Nephron progenitor cell (in vitro differentiated cells): ENCODE data around the gene ATP2B2.

ENCODE experiments used
- DNase-seq: peaks from one replicate; pipeline ENCODE4 v3.0.0; 2021
- H3K27ac Mint-ChIP-seq: 2 replicates; pipeline ENCODE4 v1.8.0; 2021; ENCODE audit warnings: mild to moderate bottlenecking, moderate library complexity, mixed read lengths
- H3K27me3 Mint-ChIP-seq: 2 replicates; pipeline ENCODE4 v1.8.0; 2021; ENCODE audit warnings: mild to moderate bottlenecking, low read depth, mixed read lengths; ENCODE audit not compliant: poor library complexity
- H3K36me3 Mint-ChIP-seq: 2 replicates; pipeline ENCODE4 v1.8.0; 2021; ENCODE audit warnings: low read depth, mixed read lengths
- H3K4me1 Mint-ChIP-seq: 2 replicates; pipeline ENCODE4 v1.8.0; 2021; ENCODE audit warnings: mixed read lengths
- H3K4me3 Mint-ChIP-seq: 2 replicates; pipeline ENCODE4 v1.8.0; 2021; ENCODE audit warnings: mild to moderate bottlenecking, moderate library complexity, mixed read lengths
- H3K9me3 Mint-ChIP-seq: 2 replicates; pipeline ENCODE4 v1.8.0; 2021; ENCODE audit warnings: mild to moderate bottlenecking, moderate library complexity, mixed read lengths
- TF ChIP-seq, protein P1 (sequence below): fragments of 200-600 bp; sonication (generic); IDR thresholded peaks from 2 replicates; pipeline ENCODE4 v1.5.0; 2021; ENCODE audit warnings: antibody characterized with exemption

The ATP2B2 gene

DNA sequence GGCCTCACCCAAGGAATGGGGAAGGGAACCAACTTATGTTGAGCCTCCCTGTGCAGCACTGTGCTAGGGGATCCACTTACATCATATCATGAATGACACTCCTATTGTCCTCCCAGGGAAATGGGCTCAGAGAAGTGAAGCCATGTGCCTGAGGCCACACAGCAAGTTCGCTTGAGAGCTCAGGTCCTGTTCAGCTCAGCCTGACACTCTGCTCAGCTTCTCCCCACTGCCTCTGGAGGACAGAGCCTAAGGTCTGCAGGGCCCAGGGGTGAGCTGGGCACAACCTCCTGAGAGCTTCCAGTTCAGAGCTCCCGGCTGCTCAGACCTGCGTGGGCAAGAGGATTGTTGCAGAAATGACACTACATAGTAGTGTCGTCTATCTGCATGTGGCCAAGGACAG is 108.5 kb downstream of the ATP2B2 start:
- Mint-ChIP-seq H3K4me1 (peaks cover 6% of the 10 kb centered on the region), H3K9me3 (no peaks in the 10 kb centered on the region), H3K27ac (no peak overlapping the region), H3K27me3 (peaks cover 33% of the 10 kb centered on the region), H3K4me3 (no peak overlapping the region), H3K36me3 (no peaks in the 10 kb centered on the region)
- DNase-seq, result no peak
- TF ChIP-seq, protein P1, sequence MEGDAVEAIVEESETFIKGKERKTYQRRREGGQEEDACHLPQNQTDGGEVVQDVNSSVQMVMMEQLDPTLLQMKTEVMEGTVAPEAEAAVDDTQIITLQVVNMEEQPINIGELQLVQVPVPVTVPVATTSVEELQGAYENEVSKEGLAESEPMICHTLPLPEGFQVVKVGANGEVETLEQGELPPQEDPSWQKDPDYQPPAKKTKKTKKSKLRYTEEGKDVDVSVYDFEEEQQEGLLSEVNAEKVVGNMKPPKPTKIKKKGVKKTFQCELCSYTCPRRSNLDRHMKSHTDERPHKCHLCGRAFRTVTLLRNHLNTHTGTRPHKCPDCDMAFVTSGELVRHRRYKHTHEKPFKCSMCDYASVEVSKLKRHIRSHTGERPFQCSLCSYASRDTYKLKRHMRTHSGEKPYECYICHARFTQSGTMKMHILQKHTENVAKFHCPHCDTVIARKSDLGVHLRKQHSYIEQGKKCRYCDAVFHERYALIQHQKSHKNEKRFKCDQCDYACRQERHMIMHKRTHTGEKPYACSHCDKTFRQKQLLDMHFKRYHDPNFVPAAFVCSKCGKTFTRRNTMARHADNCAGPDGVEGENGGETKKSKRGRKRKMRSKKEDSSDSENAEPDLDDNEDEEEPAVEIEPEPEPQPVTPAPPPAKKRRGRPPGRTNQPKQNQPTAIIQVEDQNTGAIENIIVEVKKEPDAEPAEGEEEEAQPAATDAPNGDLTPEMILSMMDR, result no peak

DNA sequence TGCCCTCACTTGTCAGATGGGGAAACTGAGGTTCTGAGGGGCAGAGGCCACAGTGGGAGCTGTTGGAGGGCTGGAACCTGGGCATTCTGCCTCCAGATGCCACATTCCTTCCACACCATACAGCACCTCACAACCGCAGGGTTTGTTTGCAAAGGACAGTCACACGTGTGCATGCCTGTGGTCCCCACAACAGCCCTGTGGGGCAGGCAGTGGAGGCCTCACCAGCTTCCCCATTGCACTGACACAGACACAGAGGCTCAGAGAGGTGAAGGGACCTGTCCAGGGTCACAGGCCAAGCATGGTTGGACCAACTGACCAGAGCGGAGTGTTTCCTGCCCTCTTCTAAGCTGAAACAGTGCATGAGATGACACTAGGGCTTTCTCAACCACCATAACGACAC is 109.3 kb downstream of the ATP2B2 start:
- no peak for DNase-seq
- Mint-ChIP-seq H3K4me1 (peaks cover 6% of the 10 kb centered on the region), H3K4me3 (no peak overlapping the region), H3K27ac (no peak overlapping the region), H3K36me3 (no peaks in the 10 kb centered on the region), H3K27me3 (peaks cover 35% of the 10 kb centered on the region), H3K9me3 (no peaks in the 10 kb centered on the region)
- TF ChIP-seq, protein P1, result no peak

DNA sequence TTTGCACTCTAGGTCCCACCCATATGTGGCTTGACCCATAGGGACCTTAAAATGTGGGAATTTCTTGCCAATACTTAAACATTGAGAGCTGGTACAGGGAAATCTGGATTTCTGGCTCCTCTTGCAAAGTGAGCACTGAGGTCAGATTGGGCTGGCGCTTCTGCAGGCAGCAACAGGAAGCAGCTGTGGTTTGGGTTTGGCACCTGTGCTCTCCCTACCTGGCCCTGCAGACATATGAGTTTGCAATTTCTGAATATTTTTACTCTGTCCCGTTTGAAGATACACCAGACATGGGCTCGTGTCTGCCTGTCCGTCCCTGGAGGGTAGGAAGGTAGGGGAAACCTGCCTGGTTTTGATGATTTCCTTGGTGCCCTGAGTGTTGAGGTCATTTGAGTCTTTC is 109.7 kb downstream of the ATP2B2 start:
- Mint-ChIP-seq H3K27ac (no peak overlapping the region), H3K4me3 (no peak overlapping the region), H3K36me3 (no peaks in the 10 kb centered on the region), H3K9me3 (no peaks in the 10 kb centered on the region), H3K27me3 (peaks cover 34% of the 10 kb centered on the region), H3K4me1 (peaks cover 6% of the 10 kb centered on the region)
- TF ChIP-seq, protein P1, result no peak
- DNase-seq, result no peak

DNA sequence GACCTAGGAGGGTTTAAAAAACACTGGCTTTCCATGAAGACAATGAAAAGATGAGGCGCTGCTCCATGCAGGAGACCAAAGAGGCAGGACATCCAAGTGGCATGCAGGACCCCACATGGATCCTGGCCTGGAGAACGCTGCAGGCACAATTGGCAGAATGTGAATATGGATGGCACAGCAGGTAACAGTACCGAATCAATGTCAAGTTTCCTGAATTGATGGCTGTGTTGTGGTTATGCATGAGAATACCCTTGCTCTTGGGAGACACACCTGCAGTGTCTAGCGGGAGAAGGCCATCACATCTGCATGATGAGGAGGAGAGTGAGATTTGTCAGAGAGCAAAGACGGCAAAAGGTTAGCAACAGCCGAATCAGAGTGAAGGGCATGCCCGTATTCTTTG is 110.2 kb downstream of the ATP2B2 start:
- H3K36me3 Mint-ChIP-seq, result no peaks in the 10 kb centered on the region
- H3K4me1 Mint-ChIP-seq, result peaks cover 2% of the 10 kb centered on the region
- DNase-seq, result no peak
- H3K9me3 Mint-ChIP-seq, result no peaks in the 10 kb centered on the region
- no peak overlapping the region for H3K27ac Mint-ChIP-seq
- H3K4me3 Mint-ChIP-seq, result no peak overlapping the region
- peaks cover 34% of the 10 kb centered on the region for H3K27me3 Mint-ChIP-seq
- TF ChIP-seq, protein P1, result no peak

DNA sequence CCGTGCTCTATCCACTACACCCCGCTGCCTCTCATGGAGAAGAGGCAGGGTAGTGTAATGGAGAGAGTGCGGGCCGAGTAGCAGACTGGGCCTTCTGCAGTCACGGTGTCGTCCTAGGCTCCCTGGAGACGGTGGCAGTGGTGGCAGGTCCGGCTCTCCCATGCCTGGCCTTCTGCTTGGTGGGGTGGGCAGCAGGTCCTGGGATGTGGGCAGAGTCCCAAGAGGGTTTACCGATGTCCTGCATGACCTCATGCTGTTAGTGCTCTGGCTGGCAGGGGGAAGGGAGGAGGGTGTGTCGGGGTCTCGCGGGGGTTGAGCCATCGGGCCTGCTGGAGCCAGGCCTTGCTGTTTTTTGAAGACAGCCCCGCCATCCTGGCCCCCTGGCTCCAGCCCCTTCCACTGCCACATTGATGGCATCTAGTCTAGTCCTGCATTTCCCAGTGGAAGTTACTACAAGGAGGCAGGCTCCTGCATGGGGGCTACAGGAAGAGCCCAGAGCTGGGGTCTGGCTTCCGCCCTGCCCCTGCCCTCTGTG is 110.8 kb downstream of the ATP2B2 start:
- Mint-ChIP-seq H3K4me1 (no peaks in the 10 kb centered on the region), H3K36me3 (no peaks in the 10 kb centered on the region), H3K27me3 (peaks cover 34% of the 10 kb centered on the region), H3K27ac (no peak overlapping the region), H3K4me3 (no peak overlapping the region), H3K9me3 (no peaks in the 10 kb centered on the region)
- TF ChIP-seq, protein P1, result no peak
- DNase-seq, result no peak

DNA sequence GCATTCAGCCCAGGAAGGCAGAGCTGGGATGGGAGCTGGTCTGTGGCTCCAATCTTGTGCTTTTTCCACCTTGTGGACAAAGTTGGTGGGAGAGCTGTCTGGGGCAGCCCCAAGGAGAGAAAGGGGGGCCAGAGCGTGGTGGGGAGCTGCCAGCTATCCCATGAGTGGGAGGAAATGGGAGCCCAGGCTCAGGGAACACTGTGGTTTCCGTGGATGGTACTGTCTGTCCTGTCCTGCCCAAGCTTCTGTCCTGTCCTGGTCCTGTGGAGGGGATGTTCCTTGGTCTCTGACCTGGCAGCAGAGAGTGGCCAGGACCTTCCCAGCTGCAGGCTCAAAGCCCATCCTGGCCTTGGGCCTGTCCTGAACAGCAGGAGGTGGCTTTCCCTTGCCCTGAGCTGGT is 111.9 kb downstream of the ATP2B2 start:
- no peaks in the 10 kb centered on the region for H3K36me3 Mint-ChIP-seq
- no peaks in the 10 kb centered on the region for H3K4me1 Mint-ChIP-seq
- no peaks in the 10 kb centered on the region for H3K9me3 Mint-ChIP-seq
- TF ChIP-seq, protein P1, result no peak
- H3K27me3 Mint-ChIP-seq, result peaks cover 29% of the 10 kb centered on the region
- no peak for DNase-seq
- no peak overlapping the region for H3K27ac Mint-ChIP-seq
- no peak overlapping the region for H3K4me3 Mint-ChIP-seq
